ENCODE results near the gene ACTR6. TPM values are rescaled to one million over a fixed set of nuclear protein-coding genes. Genes with fewer than 3 reads are reported as not detected.
"Not testable (repeated sequence)": the region's sequence is repeated elsewhere in the genome, so short reads cannot be mapped to it uniquely, and the experiment has no call there.

Gene ACTR6
- total and polyA plus RNA-seq, 7 experiments from 2014 or later: 24.1 to 46.8 (median 40.2) TPM

GRCh38 chr12:100187857-100188519 lies 12.6 kb upstream of the ACTR6 start:
- H3K36me3 Mint-ChIP-seq: peaks cover 6 to 46% (median 17%) of the 10 kb centered on the region in 5 donors

GRCh38 chr12:100188888-100189635 lies 11.6 kb upstream of the ACTR6 start:
- Mint-ChIP-seq H3K27ac (peak overlapping the region in 1 of 9 donors; percentile 3), H3K4me1 (peaks cover 0 to 32% (median 1%) of the 10 kb centered on the region in 7 donors), H3K36me3 (peaks cover 8 to 51% (median 17%) of the 10 kb centered on the region in 5 donors)
- H3K4me3 ChIP-seq (ENCODE audit: low read length); DNase-seq; H3K4me3 Mint-ChIP-seq; H3K27me3 ChIP-seq (ENCODE audit: control insufficient read depth in 2 of 2, insufficient read depth in 2 of 2, low read length in 2 of 2); H3K27me3 Mint-ChIP-seq; H3K9me3 Mint-ChIP-seq; H3K27ac ChIP-seq (ENCODE audit: low read depth, low read length); POLR2A ChIA-PET; intact Hi-C loops (cut with micrococcal nuclease); ATAC-seq; H3K4me1 ChIP-seq (ENCODE audit: control insufficient read depth in 2 of 2, insufficient read depth in 2 of 2, low read length in 2 of 2); H3K9me3 ChIP-seq (ENCODE audit: control insufficient read depth in 2 of 3, low read length in 3 of 3): not testable (repeated sequence)
- CTCF ChIA-PET: interaction anchor here (1.2 kb wide), 1 partner anchor 12 kb away, joined by 3 read pairs; the partner anchor contains the start of gene ACTR6
- H3K36me3 ChIP-seq (ENCODE audit: control insufficient read depth in 2 of 3, insufficient read depth in 3 of 3, low read length in 3 of 3): peaks cover 0 to 12% (median 0%) of the 10 kb centered on the region in 3 experiments

More at GRCh38 chr12:100187857-100188519, 12.6 kb upstream of the ACTR6 start:
- ATAC-seq (no peak), DNase-seq (no peak)
- Mint-ChIP-seq H3K27ac (no peak overlapping the region), H3K4me3 (no peak overlapping the region), H3K27me3 (no peaks in the 10 kb centered on the region), H3K9me3 (peaks cover 0 to 6% (median 0%) of the 10 kb centered on the region in 11 donors), H3K4me1 (peaks cover 0 to 33% (median 1%) of the 10 kb centered on the region in 7 donors)
- H3K27me3 ChIP-seq (ENCODE audit: control insufficient read depth in 2 of 2, insufficient read depth in 2 of 2, low read length in 2 of 2): no peaks in the 10 kb centered on the region
- ChIA-PET POLR2A (interaction anchor here (0.7 kb wide), 1 partner anchor 13 kb away, joined by 5 read pairs; no protein-coding TSS in a partner anchor), CTCF (interaction anchor here (1.2 kb wide), 1 partner anchor 13 kb away, joined by 3 read pairs; the partner anchor contains the start of gene ACTR6)
- H3K9me3 ChIP-seq (ENCODE audit: control insufficient read depth in 2 of 3, low read length in 3 of 3): no peaks in the 10 kb centered on the region
- intact Hi-C loops (cut with micrococcal nuclease): no loop called here
- no peak overlapping the region for H3K4me3 ChIP-seq (ENCODE audit: low read length)
- H3K27ac ChIP-seq (ENCODE audit: low read depth, low read length): no peak overlapping the region
- peaks cover 0 to 12% (median 0%) of the 10 kb centered on the region in 3 experiments for H3K36me3 ChIP-seq (ENCODE audit: control insufficient read depth in 2 of 3, insufficient read depth in 3 of 3, low read length in 3 of 3)
- no peaks in the 10 kb centered on the region for H3K4me1 ChIP-seq (ENCODE audit: control insufficient read depth in 2 of 2, insufficient read depth in 2 of 2, low read length in 2 of 2)

GRCh38 chr12:100189636-100190394 lies 10.8 kb upstream of the ACTR6 start:
- Mint-ChIP-seq H3K36me3 (peaks cover 8 to 55% (median 20%) of the 10 kb centered on the region in 5 donors), H3K27me3 (no peaks in the 10 kb centered on the region), H3K9me3 (peaks cover 0 to 6% (median 0%) of the 10 kb centered on the region in 11 donors), H3K4me1 (peaks cover 0 to 31% (median 1%) of the 10 kb centered on the region in 7 donors), H3K27ac (peak overlapping the region in 2 of 9 donors; percentile 3 to 14), H3K4me3 (no peak overlapping the region)
- no peaks in the 10 kb centered on the region for H3K9me3 ChIP-seq (ENCODE audit: control insufficient read depth in 2 of 3, low read length in 3 of 3)
- CTCF ChIA-PET: interaction anchor here (1.2 kb wide), 1 partner anchor 11 kb away, joined by 3 read pairs; the partner anchor contains the start of gene ACTR6
- no peaks in the 10 kb centered on the region for H3K4me1 ChIP-seq (ENCODE audit: control insufficient read depth in 2 of 2, insufficient read depth in 2 of 2, low read length in 2 of 2)
- H3K36me3 ChIP-seq (ENCODE audit: control insufficient read depth in 2 of 3, insufficient read depth in 3 of 3, low read length in 3 of 3): peaks cover 0 to 12% (median 0%) of the 10 kb centered on the region in 3 experiments
- ATAC-seq: no peak
- DNase-seq: no peak
- intact Hi-C loops (cut with micrococcal nuclease): no loop called here
- POLR2A ChIA-PET: no interaction called here
- H3K27me3 ChIP-seq (ENCODE audit: control insufficient read depth in 2 of 2, insufficient read depth in 2 of 2, low read length in 2 of 2): no peaks in the 10 kb centered on the region
- H3K4me3 ChIP-seq (ENCODE audit: low read length): no peak overlapping the region
- H3K27ac ChIP-seq (ENCODE audit: low read depth, low read length): no peak overlapping the region

- Mint-ChIP-seq H3K9me3 (peaks cover 0 to 6% (median 0%) of the 10 kb centered on the region in 11 donors), H3K4me1 (peaks cover 3 to 20% (median 6%) of the 10 kb centered on the region in 7 donors), H3K4me3 (no peak overlapping the region), H3K27ac (peak overlapping the region in 1 of 9 donors; percentile 32), H3K36me3 (peaks cover 12 to 64% (median 28%) of the 10 kb centered on the region in 5 donors), H3K27me3 (no peaks in the 10 kb centered on the region)
- Histone ChIP-seq H3K36me3 (ENCODE audit: control insufficient read depth in 2 of 3, insufficient read depth in 3 of 3, low read length in 3 of 3) (peaks cover 0 to 15% (median 0%) of the 10 kb centered on the region in 3 experiments), H3K9me3 (ENCODE audit: control insufficient read depth in 2 of 3, low read length in 3 of 3) (no peaks in the 10 kb centered on the region), H3K4me3 (ENCODE audit: low read length) (no peak overlapping the region), H3K27me3 (ENCODE audit: control insufficient read depth in 2 of 2, insufficient read depth in 2 of 2, low read length in 2 of 2) (no peaks in the 10 kb centered on the region), H3K4me1 (ENCODE audit: control insufficient read depth in 2 of 2, insufficient read depth in 2 of 2, low read length in 2 of 2) (no peaks in the 10 kb centered on the region), H3K27ac (ENCODE audit: low read depth, low read length) (no peak overlapping the region)
- ChIA-PET CTCF (interaction anchor here (0.9 kb wide), 1 partner anchor 39 kb away, joined by 6 read pairs; no protein-coding TSS in a partner anchor), POLR2A (no interaction called here)
- no peak for ATAC-seq
- intact Hi-C loops (cut with micrococcal nuclease): no loop called here
- no peak for DNase-seq
Measured at GRCh38 chr12:100193085-100193484, 7.5 kb upstream of the ACTR6 start.

GRCh38 chr12:100197486-100197885 lies 3.1 kb upstream of the ACTR6 start:
- H3K27me3 Mint-ChIP-seq: no peaks in the 10 kb centered on the region
- H3K4me3 Mint-ChIP-seq: peak overlapping the region in 3 of 10 donors; percentile 7 to 25 (median 25)
- peaks cover 4 to 30% (median 22%) of the 10 kb centered on the region in 5 donors for H3K36me3 Mint-ChIP-seq
- no peak overlapping the region for H3K4me3 ChIP-seq (ENCODE audit: low read length)
- POLR2A ChIA-PET: no interaction called here
- H3K27ac Mint-ChIP-seq: no peak overlapping the region
- DNase-seq: no peak
- H3K4me1 Mint-ChIP-seq: peaks cover 14 to 43% (median 35%) of the 10 kb centered on the region in 7 donors
- peaks cover 0 to 6% (median 0%) of the 10 kb centered on the region in 11 donors for H3K9me3 Mint-ChIP-seq
- peaks cover 0 to 13% (median 0%) of the 10 kb centered on the region in 3 experiments for H3K36me3 ChIP-seq (ENCODE audit: control insufficient read depth in 2 of 3, insufficient read depth in 3 of 3, low read length in 3 of 3)
- intact Hi-C loops (cut with micrococcal nuclease): no loop called here
- H3K9me3 ChIP-seq (ENCODE audit: control insufficient read depth in 2 of 3, low read length in 3 of 3): no peaks in the 10 kb centered on the region
- H3K27me3 ChIP-seq (ENCODE audit: control insufficient read depth in 2 of 2, insufficient read depth in 2 of 2, low read length in 2 of 2): no peaks in the 10 kb centered on the region
- ATAC-seq: no peak
- CTCF ChIA-PET: no interaction called here
- no peak overlapping the region for H3K27ac ChIP-seq (ENCODE audit: low read depth, low read length)
- H3K4me1 ChIP-seq (ENCODE audit: control insufficient read depth in 2 of 2, insufficient read depth in 2 of 2, low read length in 2 of 2): peaks cover 10 to 19% of the 10 kb centered on the region in 2 donors

GRCh38 chr12:100199023-100199346 lies 1.6 kb upstream of the ACTR6 start:
- intact Hi-C loops (cut with micrococcal nuclease): loop anchor here (1.0 kb wide), 3 partner anchors 14 to 45 kb away; no protein-coding TSS in a partner anchor
- ChIA-PET POLR2A (no interaction called here), CTCF (no interaction called here)
- H3K27me3 ChIP-seq (ENCODE audit: control insufficient read depth in 2 of 2, insufficient read depth in 2 of 2, low read length in 2 of 2): no peaks in the 10 kb centered on the region
- H3K36me3 Mint-ChIP-seq: peaks cover 4 to 21% (median 16%) of the 10 kb centered on the region in 5 donors
- H3K4me1 ChIP-seq (ENCODE audit: control insufficient read depth in 2 of 2, insufficient read depth in 2 of 2, low read length in 2 of 2): peaks cover 10 to 27% of the 10 kb centered on the region in 2 donors
- peaks cover 17 to 51% (median 42%) of the 10 kb centered on the region in 7 donors for H3K4me1 Mint-ChIP-seq
- H3K9me3 ChIP-seq (ENCODE audit: control insufficient read depth in 2 of 3, low read length in 3 of 3): no peaks in the 10 kb centered on the region
- peaks cover 0 to 15% (median 0%) of the 10 kb centered on the region in 3 experiments for H3K36me3 ChIP-seq (ENCODE audit: control insufficient read depth in 2 of 3, insufficient read depth in 3 of 3, low read length in 3 of 3)
- DNase-seq (no peak), ATAC-seq (no peak)
- H3K9me3 Mint-ChIP-seq: peaks cover 0 to 6% (median 0%) of the 10 kb centered on the region in 11 donors
- no peaks in the 10 kb centered on the region for H3K27me3 Mint-ChIP-seq
- peak overlapping the region; percentile 95 for H3K27ac ChIP-seq (ENCODE audit: low read depth, low read length)
- H3K4me3 ChIP-seq (ENCODE audit: low read length): peak overlapping the region; percentile 84
- peak overlapping the region; percentile 95 to 99 (median 98) for H3K4me3 Mint-ChIP-seq
- peak overlapping the region; percentile 53 to 100 (median 89) for H3K27ac Mint-ChIP-seq

Data from naive thymus-derived CD4-positive, alpha-beta T cell (primary cell).